Trophoblast cell (in vitro differentiated cells and primary cell): ENCODE results near the gene TSPEAR.

Experiments
- DNase-seq, 2 donors: peaks; one replicate each; pipeline ENCODE4 v3.0.0-alpha.2; 2016
- H2AFZ ChIP-seq: 2 replicates; pipeline ENCODE4 v1.6.1; 2013; ENCODE audit warnings: low read length, moderate library complexity, mild to moderate bottlenecking; ENCODE audit not compliant: insufficient read depth, poor library complexity
- H2AK5ac ChIP-seq: 2 replicates; pipeline ENCODE4 v1.6.1; 2013; ENCODE audit warnings: mild to moderate bottlenecking, low read length
- H2BK120ac ChIP-seq: 2 replicates; pipeline ENCODE4 v1.6.1; 2013; ENCODE audit warnings: low read length, mild to moderate bottlenecking, moderate library complexity; ENCODE audit not compliant: insufficient read depth, poor library complexity
- H2BK12ac ChIP-seq: 2 replicates; pipeline ENCODE4 v1.6.1; 2013; ENCODE audit warnings: mild to moderate bottlenecking, low read length, moderate library complexity
- H2BK5ac ChIP-seq: 2 replicates; pipeline ENCODE4 v1.6.1; 2013; ENCODE audit warnings: low read length, low read depth, moderate library complexity, mild to moderate bottlenecking; ENCODE audit not compliant: poor library complexity
- H3K14ac ChIP-seq: 2 replicates; pipeline ENCODE4 v1.6.1; 2013; ENCODE audit warnings: mild to moderate bottlenecking, low read length
- H3K18ac ChIP-seq: 2 replicates; pipeline ENCODE4 v1.6.1; 2013; ENCODE audit warnings: mild to moderate bottlenecking, low read length
- H3K23ac ChIP-seq: 2 replicates; pipeline ENCODE4 v1.6.1; 2013; ENCODE audit warnings: low read length
- H3K27ac ChIP-seq: 2 replicates; pipeline ENCODE4 v1.5.1; 2013; ENCODE audit warnings: low read depth, mild to moderate bottlenecking, inconsistent platforms, low read length, moderate library complexity
- H3K27me3 ChIP-seq: 2 replicates; pipeline ENCODE4 v1.6.1; 2013; ENCODE audit warnings: inconsistent platforms, mild to moderate bottlenecking, low read length, moderate library complexity; ENCODE audit not compliant: insufficient read depth
- H3K36me3 ChIP-seq, 2 experiments: 1 replicate in 1 of 2; 2 replicates in 1 of 2; pipeline ENCODE4 v1.6.1; 2013; ENCODE audit warnings: low read length in 2 of 2, mild to moderate bottlenecking in 2 of 2, moderate library complexity in 1 of 2; ENCODE audit not compliant: insufficient read depth in 2 of 2, control insufficient read depth in 1 of 2
- H3K4ac ChIP-seq: 2 replicates; pipeline ENCODE4 v1.6.1; 2013; ENCODE audit warnings: low read depth, mild to moderate bottlenecking, low read length, moderate library complexity
- H3K4me1 ChIP-seq, 2 experiments: 1 replicate in 1 of 2; 2 replicates in 1 of 2; pipeline ENCODE4 v1.6.1; 2013; ENCODE audit warnings: low read length in 2 of 2, mild to moderate bottlenecking in 2 of 2, moderate library complexity in 1 of 2; ENCODE audit not compliant: insufficient read depth in 2 of 2, control insufficient read depth in 1 of 2
- H3K4me2 ChIP-seq: 2 replicates; pipeline ENCODE4 v1.6.1; 2013; ENCODE audit warnings: inconsistent platforms, mild to moderate bottlenecking, low read length, moderate library complexity
- H3K4me3 ChIP-seq: 2 replicates; pipeline ENCODE4 v1.5.1; 2013; ENCODE audit warnings: mild to moderate bottlenecking, low read depth, low read length, inconsistent platforms
- H3K79me1 ChIP-seq: one replicate; pipeline ENCODE4 v1.6.1; 2013; ENCODE audit warnings: low read length
- H3K79me2 ChIP-seq: 2 replicates; pipeline ENCODE4 v1.6.1; 2013; ENCODE audit warnings: low read length, mild to moderate bottlenecking; ENCODE audit not compliant: control insufficient read depth, insufficient read depth, poor library complexity
- H3K9ac ChIP-seq: 2 replicates; pipeline ENCODE4 v1.6.1; 2013; ENCODE audit warnings: mild to moderate bottlenecking, low read length
- H3K9me3 ChIP-seq: 2 replicates; pipeline ENCODE4 v1.6.1; 2013; ENCODE audit warnings: low read depth, mild to moderate bottlenecking, control low read depth, inconsistent platforms, low read length; ENCODE audit not compliant: insufficient read depth
- H4K12ac ChIP-seq: 2 replicates; pipeline ENCODE4 v1.6.1; 2013; ENCODE audit warnings: low read depth, mild to moderate bottlenecking, low read length, moderate library complexity
- H4K8ac ChIP-seq: 2 replicates; pipeline ENCODE4 v1.6.1; 2013; ENCODE audit warnings: low read depth, mild to moderate bottlenecking, low read length, moderate library complexity
- H4K91ac ChIP-seq: one replicate; pipeline ENCODE4 v1.6.1; 2013; ENCODE audit warnings: low read depth, mild to moderate bottlenecking, low read length, moderate library complexity
- WGBS: extraction: QIAGEN DNeasy Blood & Tissue Kit; methylation state at CpG from one replicate; pipeline ENCODE4 v1.1.7; 2013; ENCODE audit warnings: missing lambda C conversion rate; ENCODE audit not compliant: insufficient read length, insufficient coverage; ENCODE audit errors: extremely low coverage; 5-methylcytosine and 5-hydroxymethylcytosine counted together

The TSPEAR gene

DNA sequence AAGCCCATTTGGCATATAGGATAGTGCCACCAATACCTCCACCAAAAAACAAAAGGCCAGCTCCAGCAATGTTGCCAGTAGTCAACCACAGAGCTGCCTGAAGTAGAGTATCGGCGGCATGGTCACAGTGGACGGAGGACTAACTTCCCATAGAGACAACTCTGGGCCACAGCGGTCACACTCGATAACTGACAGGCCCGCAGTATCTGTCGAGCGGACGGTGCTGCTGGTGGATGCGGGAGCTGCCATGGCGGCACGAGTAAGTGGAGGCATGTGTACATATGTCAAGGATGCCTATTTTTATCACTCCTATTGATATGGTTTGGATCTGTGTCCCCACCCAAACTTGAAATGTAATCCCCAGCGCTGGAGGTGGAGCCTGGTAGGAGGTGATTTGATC lies 33.5 kb downstream of the TSPEAR start:
- Histone ChIP-seq H4K91ac (no peak overlapping the region), H3K27me3 (no peaks in the 10 kb centered on the region), H3K4me1 (no peaks in the 10 kb centered on the region), H3K4me3 (no peak overlapping the region), H4K8ac (no peak overlapping the region), H4K12ac (no peak overlapping the region), H3K36me3 (no peaks in the 10 kb centered on the region), H3K79me2 (no peaks in the 10 kb centered on the region), H2AK5ac (no peak overlapping the region), H3K9ac (no peak overlapping the region), H3K27ac (no peak overlapping the region), H3K14ac (no peak overlapping the region), H3K4ac (no peak overlapping the region), H2BK5ac (no peak overlapping the region), H3K79me1 (no peaks in the 10 kb centered on the region), H2BK12ac (no peak overlapping the region), H3K23ac (no peak overlapping the region), H3K18ac (no peak overlapping the region), H2BK120ac (no peak overlapping the region), H2AFZ (no peak overlapping the region), H3K9me3 (no peaks in the 10 kb centered on the region), H3K4me2 (no peak overlapping the region)
- no peak for DNase-seq
- no CpG with 5 or more reads among the region's 13 CpGs for WGBS

DNA sequence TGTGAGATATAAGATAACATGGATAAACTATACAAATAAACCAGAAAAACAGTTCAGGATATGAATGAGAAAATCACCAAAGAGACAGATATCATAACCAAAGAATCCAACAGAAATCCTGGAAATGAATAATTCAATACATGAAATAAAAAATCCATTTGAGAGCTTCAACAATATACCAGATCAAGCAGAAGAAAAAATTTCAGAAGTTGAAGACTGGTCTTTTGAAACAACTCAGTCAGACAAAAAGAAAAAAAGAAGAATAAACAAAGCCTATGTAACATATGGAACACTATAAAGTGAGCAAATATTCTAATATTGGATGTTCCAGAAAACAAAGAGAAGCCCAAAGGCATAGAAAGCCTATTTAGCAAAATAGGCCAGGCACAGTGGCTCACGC lies 39.5 kb downstream of the TSPEAR start:
- Histone ChIP-seq H3K4me3 (no peak overlapping the region), H3K79me2 (no peaks in the 10 kb centered on the region), H3K27ac (no peak overlapping the region), H3K18ac (no peak overlapping the region), H4K91ac (no peak overlapping the region), H3K4ac (no peak overlapping the region), H2BK120ac (no peak overlapping the region), H3K14ac (no peak overlapping the region), H3K27me3 (no peaks in the 10 kb centered on the region), H3K36me3 (no peaks in the 10 kb centered on the region), H2AFZ (no peak overlapping the region), H4K8ac (no peak overlapping the region), H3K9me3 (peaks cover 15% of the 10 kb centered on the region), H3K79me1 (no peaks in the 10 kb centered on the region), H2BK12ac (no peak overlapping the region), H3K4me2 (no peak overlapping the region), H3K23ac (no peak overlapping the region), H3K9ac (no peak overlapping the region), H2BK5ac (no peak overlapping the region), H4K12ac (no peak overlapping the region), H2AK5ac (no peak overlapping the region), H3K4me1 (no peaks in the 10 kb centered on the region)
- WGBS, result no CpG with 5 or more reads among the region's 1 CpG
- no peak for DNase-seq

DNA sequence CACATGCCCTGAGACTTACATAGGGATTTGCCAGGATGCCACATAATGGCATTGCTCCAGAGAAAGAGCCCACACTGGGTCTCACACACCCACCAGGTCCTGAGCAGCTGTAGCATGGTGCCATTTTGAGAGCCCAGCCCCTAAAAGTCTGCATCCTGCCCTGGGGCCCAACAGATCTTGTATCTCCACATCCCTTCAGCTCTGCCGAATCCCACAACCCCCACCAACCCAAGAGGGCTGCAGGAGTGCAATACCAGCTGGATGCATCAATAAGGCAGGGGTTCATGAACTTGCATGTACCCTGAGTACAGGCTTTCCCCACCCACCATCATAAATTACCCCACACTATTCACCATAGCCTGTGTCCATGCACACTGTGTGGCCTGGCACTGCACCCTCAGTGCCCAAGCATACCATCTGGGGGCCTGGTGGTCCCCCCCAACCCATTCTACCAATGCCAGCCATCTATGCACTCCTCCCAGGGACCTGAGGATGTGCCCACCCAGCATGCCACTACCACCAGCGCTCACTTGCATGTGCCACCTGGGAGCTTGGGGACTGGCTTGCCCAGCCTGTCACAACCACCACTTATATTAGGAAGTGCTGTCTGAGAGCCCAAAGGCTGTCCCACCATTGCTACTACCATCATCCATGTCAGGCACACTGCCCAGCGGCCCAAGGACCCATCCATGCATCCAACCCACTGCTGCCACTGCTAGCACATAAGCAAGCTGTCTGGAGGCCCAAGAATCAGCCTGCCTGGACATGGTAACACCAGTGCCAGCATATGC lies 40.5 kb downstream of the TSPEAR start:
- no peak overlapping the region for H3K4ac ChIP-seq
- no peaks in the 10 kb centered on the region for H3K27me3 ChIP-seq
- no peak overlapping the region for H2BK12ac ChIP-seq
- H4K8ac ChIP-seq, result no peak overlapping the region
- no peak overlapping the region for H4K91ac ChIP-seq
- H3K14ac ChIP-seq, result no peak overlapping the region
- no peak overlapping the region for H2BK5ac ChIP-seq
- H3K23ac ChIP-seq, result no peak overlapping the region
- DNase-seq, result no peak
- H3K27ac ChIP-seq, result no peak overlapping the region
- H3K4me3 ChIP-seq, result no peak overlapping the region
- H3K18ac ChIP-seq, result no peak overlapping the region
- peak overlapping the region; percentile 37 for H3K9ac ChIP-seq
- peaks cover 2% of the 10 kb centered on the region for H3K79me2 ChIP-seq
- no peak overlapping the region for H2AK5ac ChIP-seq
- H2AFZ ChIP-seq, result no peak overlapping the region
- no peaks in the 10 kb centered on the region for H3K4me1 ChIP-seq
- no CpG with 5 or more reads among the region's 3 CpGs for WGBS
- H3K9me3 ChIP-seq, result peaks cover 19% of the 10 kb centered on the region
- H3K4me2 ChIP-seq, result no peak overlapping the region
- H3K36me3 ChIP-seq, result no peaks in the 10 kb centered on the region
- H4K12ac ChIP-seq, result no peak overlapping the region
- no peaks in the 10 kb centered on the region for H3K79me1 ChIP-seq
- no peak overlapping the region for H2BK120ac ChIP-seq

DNA sequence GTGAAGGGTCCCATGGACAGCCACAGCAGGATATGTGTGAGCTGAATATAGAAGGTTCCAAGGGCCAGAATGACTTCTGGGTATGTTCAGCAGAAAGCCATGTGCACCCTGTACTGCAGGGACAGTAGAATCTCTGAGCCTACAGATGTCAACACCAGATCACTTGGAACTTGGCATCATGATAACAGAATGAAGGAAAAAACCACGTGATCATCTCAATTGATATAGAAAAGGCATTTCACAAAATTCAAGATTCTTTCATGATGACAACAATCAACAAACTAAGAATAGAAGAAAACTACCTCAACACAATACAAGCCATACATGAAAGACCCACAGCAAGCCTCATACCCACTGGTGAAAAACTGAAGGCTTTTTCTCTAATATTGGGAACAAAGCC lies 43.8 kb downstream of the TSPEAR start:
- Histone ChIP-seq H3K14ac (no peak overlapping the region), H3K18ac (no peak overlapping the region), H4K12ac (no peak overlapping the region), H2BK120ac (no peak overlapping the region), H3K9ac (no peak overlapping the region), H2AFZ (no peak overlapping the region), H3K9me3 (peaks cover 19% of the 10 kb centered on the region), H3K27me3 (no peaks in the 10 kb centered on the region), H4K8ac (no peak overlapping the region), H3K4ac (no peak overlapping the region), H3K79me2 (peaks cover 2% of the 10 kb centered on the region), H2BK12ac (no peak overlapping the region), H4K91ac (no peak overlapping the region), H3K36me3 (no peaks in the 10 kb centered on the region), H2BK5ac (no peak overlapping the region), H3K4me2 (no peak overlapping the region), H3K27ac (no peak overlapping the region), H3K4me3 (no peak overlapping the region), H3K23ac (no peak overlapping the region), H2AK5ac (no peak overlapping the region), H3K4me1 (no peaks in the 10 kb centered on the region), H3K79me1 (no peaks in the 10 kb centered on the region)
- WGBS, result no CpG with 5 or more reads among the region's 1 CpG
- no peak for DNase-seq
